CD4-positive, alpha-beta T cell (primary cell): ENCODE measurements around the gene IDH1. TPM values are rescaled to one million over a fixed set of nuclear protein-coding genes. Genes with fewer than 3 reads are reported as not detected.

ENCODE experiments used
- ATAC-seq: fragments of 200-7000 bp; cut with Tn5 transposase; one replicate; pipeline ENCODE4 v1.10.0; 2022; ENCODE audit warnings: mild to moderate bottlenecking; ENCODE audit not compliant: poor library complexity
- CTCF ChIA-PET: fragments of 350-600 bp; sonication (Branson Sonifier 250); formaldehyde crosslinking; loops from one replicate; lab custom pipeline; 2021; ENCODE audit warnings: antibody characterized with exemption, inconsistent platforms; lab: Charles Lee
- POLR2A ChIA-PET: fragments of 350-600 bp; sonication (Branson Sonifier 250); formaldehyde crosslinking; loops from one replicate; lab custom pipeline; 2021; ENCODE audit warnings: antibody characterized with exemption, inconsistent platforms; lab: Charles Lee
- DNase-seq, 14 experiments: peaks; one replicate each; pipeline ENCODE4 v3.0.0-alpha.2; 2013 to 2020; ENCODE audit warnings: mixed read lengths in 2 of 14
- H3K27ac ChIP-seq, 2 donors: one replicate each; pipeline versions ENCODE4 v1.5.1 to v1.7.0; 2013; ENCODE audit warnings: low read length in 2 of 2, low read depth in 1 of 2, mild to moderate bottlenecking in 1 of 2
- H3K27me3 ChIP-seq, 2 experiments: 1 replicate in 1 of 2; 2 replicates in 1 of 2; pipeline versions ENCODE4 v1.6.1 to v1.7.0; 2013; ENCODE audit warnings: low read length in 2 of 2, control low read depth in 1 of 2, mild to moderate bottlenecking in 1 of 2, moderate library complexity in 1 of 2; ENCODE audit not compliant: insufficient read depth in 2 of 2, control insufficient read depth in 1 of 2
- H3K36me3 ChIP-seq: one replicate; pipeline ENCODE4 v1.6.1; 2013; ENCODE audit warnings: low read length, control low read depth; ENCODE audit not compliant: insufficient read depth
- H3K4me1 ChIP-seq: one replicate; pipeline ENCODE4 v1.6.1; 2013; ENCODE audit warnings: low read length, control low read depth; ENCODE audit not compliant: insufficient read depth
- H3K4me3 ChIP-seq: one replicate; pipeline ENCODE4 v1.5.1; 2013; ENCODE audit warnings: mild to moderate bottlenecking, low read length, moderate library complexity
- H3K9me3 ChIP-seq, 2 experiments: 1 replicate in 1 of 2; 2 replicates in 1 of 2; pipeline versions ENCODE4 v1.6.1 to v1.7.0; 2013; ENCODE audit warnings: low read length in 2 of 2, mild to moderate bottlenecking in 2 of 2, control low read depth in 1 of 2, moderate library complexity in 1 of 2; ENCODE audit not compliant: control insufficient read depth in 1 of 2, insufficient read depth in 1 of 2
- H3K27ac Mint-ChIP-seq: one replicate; pipeline ENCODE4 v1.8.0; 2020; ENCODE audit warnings: mixed read lengths
- H3K27me3 Mint-ChIP-seq: one replicate; pipeline ENCODE4 v1.8.0; 2021; ENCODE audit warnings: mixed read lengths
- H3K36me3 Mint-ChIP-seq: one replicate; pipeline ENCODE4 v1.8.0; 2021; ENCODE audit warnings: low read depth, mixed read lengths
- H3K4me1 Mint-ChIP-seq: one replicate; pipeline ENCODE4 v1.8.0; 2021; ENCODE audit warnings: low read depth, mixed read lengths
- H3K4me3 Mint-ChIP-seq: one replicate; pipeline ENCODE4 v1.8.0; 2020; ENCODE audit warnings: mild to moderate bottlenecking, mixed read lengths
- H3K9me3 Mint-ChIP-seq: one replicate; pipeline ENCODE4 v1.8.0; 2020; ENCODE audit warnings: mixed read lengths
- intact Hi-C, 2 experiments: fragments of 100-400 bp; cut with DNase I in 1 of 2; cut with micrococcal nuclease in 1 of 2; formaldehyde crosslinking; loops; one replicate each; pipeline versions ENCODE4 v1.15.1 to v1.9.0; 2023 to 2025; cut with DNase I, micrococcal nuclease
- total RNA-seq, 174 experiments: library from RNA in 2 of 174; stranded (reverse) in 2 of 174; gene quantifications; one replicate each; pipeline ENCODE4 v1.2.3 and lab custom pipeline; 2021 to 2026
- TF ChIP-seq, protein P1 (sequence below): fragments of 200-600 bp; IDR thresholded peaks from one replicate; pipeline ENCODE4 v1.8.0; 2022; ENCODE audit warnings: antibody characterized with exemption, mild to moderate bottlenecking

IDH1 gene
- total RNA-seq, 2 experiments from 2014 or later, result 3.0 to 3.4 TPM

DNA sequence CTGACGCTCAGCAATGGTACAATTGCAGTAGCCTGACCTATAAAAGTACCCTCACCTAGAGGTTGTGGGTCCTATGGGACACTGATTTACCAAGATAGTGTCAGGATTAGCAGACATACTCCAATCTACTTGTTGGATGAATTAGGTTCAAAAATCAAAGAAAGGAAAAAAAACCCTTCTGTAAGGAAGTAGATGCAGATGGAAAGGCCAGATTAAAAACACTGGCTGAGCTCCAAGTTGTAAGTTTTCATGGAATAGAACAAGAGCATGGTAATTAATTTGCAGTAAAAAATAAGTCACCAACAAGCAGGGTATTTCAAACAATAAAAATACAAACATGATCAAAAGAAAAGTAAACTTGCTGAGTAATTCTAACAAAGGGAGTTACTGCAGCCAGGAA, 26.4 kb downstream of the IDH1 start:
- intact Hi-C loops, result no loop called here
- Mint-ChIP-seq H3K27ac (no peak overlapping the region), H3K4me3 (no peak overlapping the region), H3K27me3 (no peaks in the 10 kb centered on the region), H3K4me1 (no peaks in the 10 kb centered on the region), H3K9me3 (peaks cover 10% of the 10 kb centered on the region), H3K36me3 (no peaks in the 10 kb centered on the region)
- TF ChIP-seq, protein P1, sequence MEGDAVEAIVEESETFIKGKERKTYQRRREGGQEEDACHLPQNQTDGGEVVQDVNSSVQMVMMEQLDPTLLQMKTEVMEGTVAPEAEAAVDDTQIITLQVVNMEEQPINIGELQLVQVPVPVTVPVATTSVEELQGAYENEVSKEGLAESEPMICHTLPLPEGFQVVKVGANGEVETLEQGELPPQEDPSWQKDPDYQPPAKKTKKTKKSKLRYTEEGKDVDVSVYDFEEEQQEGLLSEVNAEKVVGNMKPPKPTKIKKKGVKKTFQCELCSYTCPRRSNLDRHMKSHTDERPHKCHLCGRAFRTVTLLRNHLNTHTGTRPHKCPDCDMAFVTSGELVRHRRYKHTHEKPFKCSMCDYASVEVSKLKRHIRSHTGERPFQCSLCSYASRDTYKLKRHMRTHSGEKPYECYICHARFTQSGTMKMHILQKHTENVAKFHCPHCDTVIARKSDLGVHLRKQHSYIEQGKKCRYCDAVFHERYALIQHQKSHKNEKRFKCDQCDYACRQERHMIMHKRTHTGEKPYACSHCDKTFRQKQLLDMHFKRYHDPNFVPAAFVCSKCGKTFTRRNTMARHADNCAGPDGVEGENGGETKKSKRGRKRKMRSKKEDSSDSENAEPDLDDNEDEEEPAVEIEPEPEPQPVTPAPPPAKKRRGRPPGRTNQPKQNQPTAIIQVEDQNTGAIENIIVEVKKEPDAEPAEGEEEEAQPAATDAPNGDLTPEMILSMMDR, result no peak
- ATAC-seq (no peak), DNase-seq (no peak)
- no peaks in the 10 kb centered on the region for H3K27me3 ChIP-seq
- H3K36me3 ChIP-seq, result no peaks in the 10 kb centered on the region
- ChIA-PET CTCF (no interaction called here), POLR2A (no interaction called here)
- peaks cover 0 to 4% of the 10 kb centered on the region in 2 experiments for H3K9me3 ChIP-seq
- H3K4me1 ChIP-seq, result no peaks in the 10 kb centered on the region
- no peak overlapping the region for H3K27ac ChIP-seq
- H3K4me3 ChIP-seq, result no peak overlapping the region

DNA sequence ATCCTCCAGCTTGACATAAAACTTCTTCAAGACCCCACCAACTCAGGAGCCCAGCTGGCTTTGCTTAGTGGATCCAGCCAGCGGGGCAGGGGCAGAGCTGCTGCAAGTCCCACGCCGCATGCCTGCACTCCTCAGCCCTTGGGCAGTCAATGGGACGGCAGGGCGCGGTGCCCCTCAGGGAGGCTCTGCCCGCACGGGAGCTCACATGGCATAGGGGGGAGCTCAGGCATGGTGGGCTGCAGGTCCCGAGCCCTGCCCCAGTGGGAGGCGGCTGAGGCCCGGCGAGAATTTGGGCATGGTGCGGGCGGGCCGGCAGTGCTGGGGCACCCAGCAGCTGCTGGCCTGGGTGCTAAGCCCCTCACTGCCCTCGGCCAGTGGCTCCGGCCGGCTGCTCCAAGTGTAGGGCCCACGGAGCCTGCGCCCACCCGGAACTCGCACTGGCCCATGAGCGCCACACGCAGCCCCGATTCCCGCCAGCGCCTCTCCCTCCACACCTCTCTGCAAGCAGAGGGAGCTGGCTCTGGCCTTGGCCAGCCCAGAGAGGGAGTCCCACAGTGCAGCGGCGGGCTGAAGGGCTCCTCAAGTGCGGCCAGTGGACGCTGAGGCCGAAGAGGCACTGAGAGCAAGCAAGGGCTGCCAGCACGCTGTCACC, 27.2 kb downstream of the IDH1 start:
- ATAC-seq (no peak), DNase-seq (no peak)
- Histone ChIP-seq H3K27ac (no peak overlapping the region), H3K4me3 (no peak overlapping the region), H3K4me1 (no peaks in the 10 kb centered on the region), H3K36me3 (no peaks in the 10 kb centered on the region), H3K9me3 (peaks cover 0 to 4% of the 10 kb centered on the region in 2 experiments), H3K27me3 (no peaks in the 10 kb centered on the region)
- Mint-ChIP-seq H3K4me1 (no peaks in the 10 kb centered on the region), H3K9me3 (peaks cover 10% of the 10 kb centered on the region), H3K27me3 (no peaks in the 10 kb centered on the region), H3K4me3 (no peak overlapping the region), H3K36me3 (no peaks in the 10 kb centered on the region), H3K27ac (no peak overlapping the region)
- TF ChIP-seq, protein P1, result no peak
- ChIA-PET CTCF (no interaction called here), POLR2A (no interaction called here)
- intact Hi-C loops, result no loop called here

DNA sequence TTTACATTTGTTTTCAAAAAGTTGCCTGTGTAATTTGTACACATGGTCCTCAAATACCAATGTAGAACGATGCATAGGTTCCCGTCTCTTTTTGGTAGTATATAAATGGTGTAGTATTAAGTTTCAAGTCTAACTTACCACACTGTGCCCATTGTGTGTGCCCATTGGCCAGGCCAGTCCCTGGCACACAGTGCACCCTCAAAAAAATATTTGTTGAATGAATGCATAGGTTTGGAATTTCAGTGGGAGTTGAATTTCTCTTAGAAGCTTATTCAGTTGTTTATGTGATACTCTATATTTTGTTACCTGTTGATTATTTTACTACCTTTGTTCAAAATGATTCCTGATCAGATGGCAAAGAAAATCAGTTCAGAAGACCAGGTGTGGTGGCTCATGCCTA, 30.1 kb downstream of the IDH1 start:
- intact Hi-C loops, result no loop called here
- CTCF ChIA-PET, result no interaction called here
- H3K27me3 ChIP-seq, result no peaks in the 10 kb centered on the region
- H3K4me1 ChIP-seq, result no peaks in the 10 kb centered on the region
- Mint-ChIP-seq H3K4me3 (no peak overlapping the region), H3K27ac (no peak overlapping the region), H3K4me1 (no peaks in the 10 kb centered on the region), H3K36me3 (no peaks in the 10 kb centered on the region), H3K27me3 (no peaks in the 10 kb centered on the region), H3K9me3 (no peaks in the 10 kb centered on the region)
- H3K36me3 ChIP-seq, result no peaks in the 10 kb centered on the region
- ATAC-seq, result no peak
- H3K9me3 ChIP-seq, result peaks cover 0 to 4% of the 10 kb centered on the region in 2 experiments
- POLR2A ChIA-PET, result no interaction called here
- H3K27ac ChIP-seq, result no peak overlapping the region
- H3K4me3 ChIP-seq, result no peak overlapping the region
- DNase-seq, result no peak
- TF ChIP-seq, protein P1, result no peak
